Prostate gland (tissue), 2 donors: ENCODE measurements around the gene ADAMTS17. TPM values are rescaled to one million over a fixed set of nuclear protein-coding genes. Genes with fewer than 3 reads are reported as not detected.
"Not testable (repeated sequence)": the region's sequence is repeated elsewhere in the genome, so short reads cannot be mapped to it uniquely, and the experiment has no call there.

Experiments used
- DNase-seq: peaks from one replicate; pipeline ENCODE4 v3.0.0-alpha.2; 2019; ENCODE audit warnings: low spot score
- H3K27ac ChIP-seq, 2 donors: fragments of 200-600 bp; sonication (generic); 2 replicates each; pipeline ENCODE4 v1.5.1; 2017 to 2019
- H3K27me3 ChIP-seq: fragments of 200-600 bp; sonication (generic); replicated peaks from 2 replicates; pipeline ENCODE4 v1.5.1; 2019; ENCODE audit not compliant: insufficient read depth
- H3K36me3 ChIP-seq, 2 donors: fragments of 200-600 bp; sonication (generic); 1 replicate in 1 of 2; 2 replicates in 1 of 2; pipeline versions ENCODE4 v1.5.1 to v1.8.1; 2017 to 2019
- H3K4me1 ChIP-seq: fragments of 200-600 bp; sonication (generic); replicated peaks from 2 replicates; pipeline ENCODE4 v1.5.1; 2019
- H3K4me3 ChIP-seq, 2 donors: fragments of 200-600 bp; sonication (generic); 2 replicates each; pipeline ENCODE4 v1.5.1; 2017 to 2019
- H3K9me3 ChIP-seq: fragments of 200-600 bp; sonication (generic); 2 replicates; pipeline ENCODE4 v1.5.1; 2017
- POLR2A ChIP-seq: fragments of 450-650 bp; IDR thresholded peaks from one replicate; pipeline ENCODE4 v1.6.1; 2016; ENCODE audit warnings: antibody characterized with exemption, mild to moderate bottlenecking
- POLR2AphosphoS5 ChIP-seq: sonication (generic); formaldehyde crosslinking; IDR thresholded peaks from one replicate; pipeline ENCODE4 v1.6.1; 2017; ENCODE audit warnings: antibody characterized with exemption
- WGBS: methylation state at CpG from one replicate; pipeline ENCODE4 v1.1.5; 2018; 5-methylcytosine and 5-hydroxymethylcytosine counted together
- intact Hi-C: fragments of 100-400 bp; cut with DNase I; formaldehyde crosslinking; loops from one replicate; pipeline ENCODE4 v1.14.2; 2022
- total RNA-seq, 2 donors: library from RNA; depleted of rRNA; stranded (reverse); fragments of >200 nt; gene quantifications; one replicate each; pipeline ENCODE4 v1.1.0, GENCODE V29; 2016
- TF ChIP-seq, protein P1 (sequence below), 4 experiments: fragments of 200-600 bp in 2 of 4; fragments of 450-650 bp in 2 of 4; sonication (generic) in 2 of 4; IDR thresholded peaks; 1 replicate in 3 of 4; 2 replicates in 1 of 4; pipeline ENCODE4 v1.5.1; 2016 to 2019; ENCODE audit warnings: antibody characterized with exemption in 4 of 4, mild to moderate bottlenecking in 2 of 4, moderate library complexity in 2 of 4

The ADAMTS17 gene
- total RNA-seq, 2 donors from 2014 or later: 2.7 to 5.6 TPM

DNA sequence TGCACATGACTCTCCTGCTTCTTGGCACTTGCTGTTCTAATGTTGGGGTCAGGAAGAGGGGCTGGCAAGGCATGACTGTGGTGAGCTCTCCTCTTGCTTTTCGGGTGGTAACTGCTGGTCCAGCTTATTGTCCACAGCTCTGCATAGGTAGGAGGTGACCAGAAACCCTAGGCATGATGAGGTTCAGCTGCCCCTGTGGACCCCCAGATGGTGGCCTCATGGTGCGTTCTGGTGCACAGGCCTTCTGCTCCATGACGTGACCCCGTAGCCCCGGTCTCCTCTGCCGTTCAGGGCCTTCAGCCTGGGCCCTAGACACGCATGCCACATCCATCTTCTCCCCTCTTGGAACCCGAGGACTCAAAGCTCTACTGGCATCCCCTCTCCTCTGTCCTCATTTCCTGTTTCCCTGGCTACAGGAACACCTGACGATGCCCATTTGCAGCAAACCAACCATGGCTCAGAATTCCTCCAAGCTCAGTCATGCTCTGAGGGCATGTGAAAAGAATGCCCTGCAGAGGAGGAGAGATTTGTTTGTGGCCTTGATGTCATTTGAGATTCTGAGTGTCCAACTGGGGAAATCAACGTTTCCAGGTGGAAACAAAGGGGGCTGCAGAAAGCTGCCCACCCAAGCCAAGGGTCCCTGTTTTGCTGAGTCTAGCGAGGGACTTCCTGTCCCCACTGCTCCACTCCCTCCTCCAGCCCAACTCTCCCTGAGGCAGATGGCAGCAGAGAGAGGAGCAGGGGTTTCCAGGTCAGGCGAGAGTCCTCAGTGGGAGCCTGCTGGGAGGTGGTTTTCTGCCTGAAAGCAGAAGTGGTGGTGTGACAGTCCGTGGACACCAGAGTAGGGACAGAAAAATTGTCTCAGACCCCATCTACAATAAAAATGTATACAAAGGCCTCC is 409.8 kb downstream of the ADAMTS17 start:
- Histone ChIP-seq H3K27ac (no peak overlapping the region), H3K9me3 (no peaks in the 10 kb centered on the region), H3K36me3 (no peaks in the 10 kb centered on the region), H3K4me3 (no peak overlapping the region), H3K4me1 (peaks cover 3% of the 10 kb centered on the region), H3K27me3 (no peaks in the 10 kb centered on the region)
- no peak for DNase-seq
- TF ChIP-seq POLR2A: no peak
- TF ChIP-seq, protein P1, sequence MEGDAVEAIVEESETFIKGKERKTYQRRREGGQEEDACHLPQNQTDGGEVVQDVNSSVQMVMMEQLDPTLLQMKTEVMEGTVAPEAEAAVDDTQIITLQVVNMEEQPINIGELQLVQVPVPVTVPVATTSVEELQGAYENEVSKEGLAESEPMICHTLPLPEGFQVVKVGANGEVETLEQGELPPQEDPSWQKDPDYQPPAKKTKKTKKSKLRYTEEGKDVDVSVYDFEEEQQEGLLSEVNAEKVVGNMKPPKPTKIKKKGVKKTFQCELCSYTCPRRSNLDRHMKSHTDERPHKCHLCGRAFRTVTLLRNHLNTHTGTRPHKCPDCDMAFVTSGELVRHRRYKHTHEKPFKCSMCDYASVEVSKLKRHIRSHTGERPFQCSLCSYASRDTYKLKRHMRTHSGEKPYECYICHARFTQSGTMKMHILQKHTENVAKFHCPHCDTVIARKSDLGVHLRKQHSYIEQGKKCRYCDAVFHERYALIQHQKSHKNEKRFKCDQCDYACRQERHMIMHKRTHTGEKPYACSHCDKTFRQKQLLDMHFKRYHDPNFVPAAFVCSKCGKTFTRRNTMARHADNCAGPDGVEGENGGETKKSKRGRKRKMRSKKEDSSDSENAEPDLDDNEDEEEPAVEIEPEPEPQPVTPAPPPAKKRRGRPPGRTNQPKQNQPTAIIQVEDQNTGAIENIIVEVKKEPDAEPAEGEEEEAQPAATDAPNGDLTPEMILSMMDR (IDR thresholded peaks at IDR 0.05): no peak
- TF ChIP-seq POLR2AphosphoS5: no peak
- WGBS: 89% methylated on average over 13 of the region's 13 CpGs
- intact Hi-C loops: no loop called here

DNA sequence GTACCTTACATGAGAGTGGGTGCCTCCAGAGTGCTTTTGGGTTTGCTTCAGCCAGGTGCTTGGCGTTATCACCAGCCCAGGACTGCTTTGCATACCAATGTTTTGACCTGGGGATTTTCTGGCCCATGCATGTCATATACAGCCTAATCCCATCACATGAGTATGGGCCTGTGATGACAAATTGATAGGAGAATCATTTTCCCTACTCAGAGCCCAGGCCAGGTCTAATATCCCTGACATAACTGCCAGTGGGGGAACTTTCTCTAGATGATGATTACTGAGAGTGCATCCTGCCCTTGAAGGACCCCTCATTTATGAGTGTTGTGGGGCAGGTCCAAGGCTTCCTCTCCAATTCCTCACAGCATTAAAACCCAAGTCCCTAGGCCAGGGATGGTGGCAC is 411.1 kb downstream of the ADAMTS17 start:
- Histone ChIP-seq H3K9me3 (no peaks in the 10 kb centered on the region), H3K36me3 (no peaks in the 10 kb centered on the region), H3K4me1 (peaks cover 3% of the 10 kb centered on the region), H3K27ac (no peak overlapping the region), H3K4me3 (no peak overlapping the region), H3K27me3 (no peaks in the 10 kb centered on the region)
- WGBS: 90% methylated on average over 1 of the region's 1 CpG
- intact Hi-C loops: no loop called here
- DNase-seq: no peak
- TF ChIP-seq POLR2A (no peak), POLR2AphosphoS5 (no peak)
- TF ChIP-seq, protein P1 (IDR thresholded peaks at IDR 0.05): no peak

DNA sequence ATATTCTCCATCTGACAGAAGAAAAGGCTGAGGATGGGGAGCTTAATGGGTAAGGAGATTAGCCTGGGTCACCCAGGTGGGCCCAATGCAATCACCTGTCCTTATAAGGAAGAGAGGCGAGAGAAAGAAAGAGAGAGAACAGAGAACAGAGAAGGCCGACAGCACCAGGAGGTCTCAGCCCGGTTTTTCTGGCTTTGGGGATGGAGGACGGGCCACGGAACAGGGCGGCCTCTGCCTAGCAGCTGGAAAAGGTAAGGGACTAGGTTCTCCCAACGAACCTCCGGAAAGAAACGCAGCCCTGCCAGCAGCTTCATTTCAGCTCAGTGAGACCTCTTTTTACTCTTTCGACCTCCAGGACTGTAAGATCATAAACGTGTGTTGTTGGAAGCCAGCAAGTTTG is 412.5 kb downstream of the ADAMTS17 start:
- H3K4me3 ChIP-seq: no peak overlapping the region
- H3K36me3 ChIP-seq: no peaks in the 10 kb centered on the region
- intact Hi-C loops: loop anchor here (2.0 to 5.0 kb wide), 2 partner anchors 410 to 643 kb away; no protein-coding TSS in a partner anchor
- no peaks in the 10 kb centered on the region for H3K9me3 ChIP-seq
- TF ChIP-seq, protein P1 (IDR thresholded peaks at IDR 0.05): no peak
- TF ChIP-seq POLR2A: no peak
- TF ChIP-seq POLR2AphosphoS5: no peak
- DNase-seq: no peak
- peaks cover 3% of the 10 kb centered on the region for H3K4me1 ChIP-seq
- H3K27ac ChIP-seq: no peak overlapping the region
- H3K27me3 ChIP-seq: no peaks in the 10 kb centered on the region
- WGBS: 92% methylated on average over 11 of the region's 11 CpGs

DNA sequence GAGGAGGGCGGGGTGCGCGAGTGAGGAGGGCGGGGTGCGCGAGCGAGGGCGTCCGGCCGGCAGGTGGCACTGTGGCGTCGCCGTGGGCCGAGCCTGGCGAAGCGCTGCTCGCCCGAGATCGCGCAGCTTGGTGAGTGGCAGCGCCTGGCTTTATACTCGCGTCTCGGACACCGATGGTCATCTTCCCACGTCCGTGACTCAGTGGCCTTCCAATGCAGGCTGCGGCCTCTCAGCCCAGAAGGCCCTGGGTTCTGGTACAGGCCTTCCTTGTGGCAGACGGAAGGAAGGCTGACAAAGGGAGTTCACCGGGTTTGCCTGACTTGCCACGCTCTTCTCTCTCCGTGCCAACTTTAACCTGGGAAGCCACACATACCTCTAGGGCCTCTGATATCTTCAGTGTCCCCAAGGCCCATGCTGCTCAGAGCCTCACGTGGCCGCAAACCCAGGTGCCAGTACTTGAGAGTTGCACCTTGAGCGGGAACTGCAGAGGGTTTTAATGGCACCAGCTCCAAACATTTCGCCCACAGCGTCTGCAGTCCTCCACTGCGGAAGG is 413.3 kb downstream of the ADAMTS17 start:
- 10% methylated on average over 28 of the region's 38 CpGs for WGBS
- H3K4me1 ChIP-seq: peaks cover 3% of the 10 kb centered on the region
- DNase-seq: peak; percentile 77
- intact Hi-C loops: loop anchor here (2.0 to 5.0 kb wide), 2 partner anchors 410 to 644 kb away; no protein-coding TSS in a partner anchor
- no peaks in the 10 kb centered on the region for H3K9me3 ChIP-seq
- peak overlapping the region; percentile 23 to 70 for H3K27ac ChIP-seq
- peak overlapping the region; percentile 5 to 33 for H3K4me3 ChIP-seq
- TF ChIP-seq POLR2AphosphoS5: peak; percentile 2
- no peak for TF ChIP-seq POLR2A
- TF ChIP-seq, protein P1 (IDR thresholded peaks at IDR 0.05): peak; percentile 50 to 82 (median 72)
- no peaks in the 10 kb centered on the region for H3K36me3 ChIP-seq
- no peaks in the 10 kb centered on the region for H3K27me3 ChIP-seq

DNA sequence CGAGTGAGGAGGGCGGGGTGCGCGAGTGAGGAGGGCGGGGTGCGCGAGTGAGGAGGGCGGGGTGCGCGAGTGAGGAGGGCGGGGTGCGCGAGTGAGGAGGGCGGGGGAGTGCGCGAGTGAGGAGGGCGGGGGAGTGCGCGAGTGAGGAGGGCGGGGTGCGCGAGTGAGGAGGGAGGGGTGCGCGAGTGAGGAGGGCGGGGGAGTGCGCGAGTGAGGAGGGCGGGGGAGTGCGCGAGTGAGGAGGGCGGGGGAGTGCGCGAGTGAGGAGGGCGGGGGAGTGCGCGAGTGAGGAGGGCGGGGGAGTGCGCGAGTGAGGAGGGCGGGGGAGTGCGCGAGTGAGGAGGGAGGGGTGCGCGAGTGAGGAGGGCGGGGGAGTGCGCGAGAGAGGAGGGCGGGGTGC is 415.2 kb downstream of the ADAMTS17 start:
- not testable (repeated sequence) for H3K27me3 ChIP-seq, H3K36me3 ChIP-seq, H3K4me3 ChIP-seq, H3K4me1 ChIP-seq, H3K9me3 ChIP-seq, DNase-seq, H3K27ac ChIP-seq
- intact Hi-C loops: loop anchor here (5.0 kb wide), 1 partner anchor 646 kb away; no protein-coding TSS in a partner anchor
- WGBS: no CpG with 5 or more reads among the region's 48 CpGs
